HepG2 (cell line): ENCODE data around the gene HRH3. TPM values are rescaled to one million over a fixed set of nuclear protein-coding genes. Genes with fewer than 3 reads are reported as not detected.

Experiments
- BCL6 ChIP-seq: IDR thresholded peaks from 2 replicates; pipeline ENCODE4 v1.6.1; 2016; ENCODE audit warnings: missing genetic modification reagents, missing compliant biosample characterization
- CREBL2 ChIP-seq: sonication (generic); formaldehyde crosslinking; IDR thresholded peaks from 2 replicates; pipeline ENCODE4 v1.8.1; 2023; ENCODE audit warnings: missing genetic modification reagents, mild to moderate bottlenecking, borderline replicate concordance
- DR1 ChIP-seq: sonication (generic); formaldehyde crosslinking; IDR thresholded peaks from 2 replicates; pipeline ENCODE4 v1.8.0; 2021; ENCODE audit warnings: mild to moderate bottlenecking, missing genetic modification reagents, inconsistent platforms
- ETV5 ChIP-seq: IDR thresholded peaks from 2 replicates; pipeline ENCODE4 v1.6.1; 2018; ENCODE audit warnings: missing biosample characterization, missing genetic modification reagents, inconsistent platforms, borderline replicate concordance
- GPN1 ChIP-seq: sonication (generic); formaldehyde crosslinking; IDR thresholded peaks from 2 replicates; pipeline ENCODE4 v1.5.1; 2020; ENCODE audit warnings: missing genetic modification reagents, borderline replicate concordance
- HIC2 ChIP-seq: sonication (generic); formaldehyde crosslinking; IDR thresholded peaks from 2 replicates; pipeline ENCODE4 v1.9.0; 2022; ENCODE audit warnings: low read depth, missing genetic modification reagents
- KAT2B ChIP-seq: fragments of 150-350 bp; IDR thresholded peaks from 2 replicates; pipeline ENCODE4 v1.6.1; 2014; ENCODE audit warnings: low read depth, low read length, borderline replicate concordance
- MED8 ChIP-seq: sonication (generic); formaldehyde crosslinking; IDR thresholded peaks from 2 replicates; pipeline ENCODE4 v1.8.1; 2023; ENCODE audit warnings: mild to moderate bottlenecking, missing genetic modification reagents; ENCODE audit not compliant: insufficient replicate concordance
- MEIS2 ChIP-seq: sonication (generic); formaldehyde crosslinking; IDR thresholded peaks from 2 replicates; pipeline ENCODE4 v1.9.0; 2021; ENCODE audit warnings: mild to moderate bottlenecking, missing genetic modification reagents
- NCOA2 ChIP-seq: sonication (generic); formaldehyde crosslinking; IDR thresholded peaks from 2 replicates; pipeline ENCODE4 v1.8.0; 2022; ENCODE audit warnings: inconsistent platforms
- NR0B2 ChIP-seq: sonication (generic); formaldehyde crosslinking; IDR thresholded peaks from 2 replicates; pipeline ENCODE4 v1.4.0; 2020; ENCODE audit warnings: mild to moderate bottlenecking, missing genetic modification reagents
- RBM22 ChIP-seq: fragments of 200-400 bp; formaldehyde crosslinking; optimal IDR thresholded peaks from 2 replicates; pipeline ENCODE3; 2017; ENCODE audit warnings: mild to moderate bottlenecking, low read length, moderate library complexity
- RBM39 ChIP-seq: fragments of 200-400 bp; formaldehyde crosslinking; IDR thresholded peaks from one replicate; pipeline ENCODE4 v1.6.1; 2018; ENCODE audit warnings: antibody characterized with exemption, mild to moderate bottlenecking, low read depth, low read length; ENCODE audit not compliant: poor library complexity, severe bottlenecking
- SRY ChIP-seq: sonication (generic); formaldehyde crosslinking; IDR thresholded peaks from 2 replicates; pipeline ENCODE4 v1.8.0; 2022; ENCODE audit warnings: mild to moderate bottlenecking, missing genetic modification reagents
- UBTF ChIP-seq: sonication (generic); formaldehyde crosslinking; IDR thresholded peaks from 2 replicates; pipeline ENCODE4 v1.4.0; 2020; ENCODE audit warnings: mild to moderate bottlenecking, missing genetic modification reagents
- ZBTB1 ChIP-seq: sonication (generic); formaldehyde crosslinking; IDR thresholded peaks from 2 replicates; pipeline ENCODE4 v1.4.0; 2020; ENCODE audit warnings: missing genetic modification reagents, borderline replicate concordance
- ZMAT5 ChIP-seq: sonication (generic); formaldehyde crosslinking; IDR thresholded peaks from 2 replicates; pipeline ENCODE4 v1.5.0; 2020; ENCODE audit warnings: mild to moderate bottlenecking, low read depth, missing genetic modification reagents, borderline replicate concordance
- ZNF235 ChIP-seq: sonication (generic); formaldehyde crosslinking; IDR thresholded peaks from 2 replicates; pipeline ENCODE4 v1.8.1; 2023; ENCODE audit warnings: mild to moderate bottlenecking, missing genetic modification reagents, borderline replicate concordance
- ZNF329 ChIP-seq: sonication (generic); formaldehyde crosslinking; IDR thresholded peaks from 2 replicates; pipeline ENCODE4 v1.9.0; 2021; ENCODE audit warnings: low read depth, mild to moderate bottlenecking, missing genetic modification reagents
- ZNF558 ChIP-seq: sonication (generic); formaldehyde crosslinking; IDR thresholded peaks from 2 replicates; pipeline ENCODE4 v1.9.0; 2022; ENCODE audit warnings: mild to moderate bottlenecking, missing genetic modification reagents, borderline replicate concordance
- ZNF629 ChIP-seq: sonication (generic); formaldehyde crosslinking; conservative IDR thresholded peaks from 2 replicates; pipeline ENCODE4 v1.5.0; 2020; ENCODE audit warnings: missing genetic modification reagents
- ZNF816 ChIP-seq: sonication (generic); formaldehyde crosslinking; IDR thresholded peaks from 2 replicates; pipeline ENCODE4 v1.8.0; 2022; ENCODE audit warnings: missing genetic modification reagents, mild to moderate bottlenecking, borderline replicate concordance
- polyA plus RNA-seq, 8 experiments: library from polyadenylated mRNA; depleted of rRNA in 3 of 8; stranded (reverse) in 7 of 8; unstranded in 1 of 8; fragments of >200 nt; fragmentation: Illumina TruSeq in 4 of 8; extraction: Trizol in 4 of 8; gene quantifications; 2 replicates each; pipeline versions ENCODE4 v1.2.1 to v1.2.3, GENCODE V29; 2011 to 2016; ENCODE audit warnings: low read depth in 4 of 8, missing spikeins in 1 of 8, mixed read lengths in 1 of 8; ENCODE audit not compliant: insufficient read depth in 1 of 8
- total RNA-seq, 5 experiments: library from RNA; depleted of rRNA; stranded (reverse); fragments of >200 nt; fragmentation: Illumina TruSeq; extraction: Trizol; gene quantifications; 2 replicates each; pipeline ENCODE4 v1.2.3, GENCODE V29; 2016; ENCODE audit warnings: low read depth in 1 of 5

HRH3 gene
- total and polyA plus RNA-seq, 2 of the 13 experiments (the other 11 are each of a cell fraction or from before 2014, with no cell fraction given): 0.18 TPM; not detected in 1

GRCh38 chr20:62201173-62202082 lies 18.6 kb downstream of the HRH3 start (continued):
- TF ChIP-seq UBTF (CRISPR knock-in tag): no peak
- TF ChIP-seq ZNF235 (CRISPR knock-in tag): no peak
- TF ChIP-seq ZNF329 (CRISPR knock-in tag): no peak
- TF ChIP-seq ZNF629 (CRISPR knock-in tag): no peak
- TF ChIP-seq ZMAT5: no peak
- no peak for TF ChIP-seq ZNF558 (CRISPR knock-in tag)
- no peak for TF ChIP-seq SRY (CRISPR knock-in tag)
- no peak for TF ChIP-seq MED8
- no peak for TF ChIP-seq GPN1 (CRISPR knock-in tag)
- TF ChIP-seq ZBTB1 (CRISPR knock-in tag): no peak
- TF ChIP-seq MEIS2 (CRISPR knock-in tag): no peak
- 0 out of 2 replicates have a peak, but pooled peaks have one; percentile 38 for TF ChIP-seq NR0B2 (CRISPR knock-in tag)
- no peak for TF ChIP-seq ZNF816 (CRISPR knock-in tag)
- no peak for TF ChIP-seq CREBL2
- no peak for TF ChIP-seq NCOA2 (CRISPR knock-in tag)
- TF ChIP-seq KAT2B: no peak
- no peak for TF ChIP-seq BCL6 (CRISPR knock-in tag)
- TF ChIP-seq RBM22: peak; percentile 18
- TF ChIP-seq RBM39: no peak
- no peak for TF ChIP-seq ETV5 (CRISPR knock-in tag)
- no peak for TF ChIP-seq HIC2 (CRISPR knock-in tag)
- TF ChIP-seq DR1 (CRISPR knock-in tag): 0 out of 2 replicates have a peak, but pooled peaks have one; percentile 25
